Liver (tissue), 9 donors: ENCODE results near the gene SPTLC2. TPM values are rescaled to one million over a fixed set of nuclear protein-coding genes. Genes with fewer than 3 reads are reported as not detected.

ENCODE experiments used
- DNase-seq: peaks from one replicate; pipeline ENCODE4 v3.0.0-alpha.2; 2017; ENCODE audit warnings: low spot score
- H3K27ac ChIP-seq, 2 donors: one replicate each; pipeline ENCODE4 v1.7.0; 2013; ENCODE audit warnings: inconsistent platforms in 2 of 2, low read length in 2 of 2, control low read depth in 1 of 2, low read depth in 1 of 2, mild to moderate bottlenecking in 1 of 2
- H3K27me3 ChIP-seq, 4 donors: one replicate each; pipeline versions ENCODE4 v1.6.1 to v1.7.0; 2013; ENCODE audit warnings: low read length in 3 of 4, inconsistent platforms in 1 of 4, mild to moderate bottlenecking in 1 of 4, moderate library complexity in 1 of 4; ENCODE audit not compliant: control insufficient read depth in 4 of 4, insufficient read depth in 4 of 4
- H3K36me3 ChIP-seq, 4 donors: one replicate each; pipeline versions ENCODE4 v1.6.1 to v1.7.0; 2013; ENCODE audit warnings: low read length in 3 of 4, mild to moderate bottlenecking in 3 of 4, low read depth in 1 of 4, moderate library complexity in 1 of 4; ENCODE audit not compliant: control insufficient read depth in 4 of 4, insufficient read depth in 3 of 4
- H3K4me1 ChIP-seq, 4 donors: one replicate each; pipeline versions ENCODE4 v1.6.1 to v1.7.0; 2013; ENCODE audit warnings: low read length in 3 of 4, mild to moderate bottlenecking in 3 of 4, moderate library complexity in 1 of 4; ENCODE audit not compliant: control insufficient read depth in 4 of 4, insufficient read depth in 4 of 4
- H3K4me3 ChIP-seq, 3 donors: one replicate each; pipeline versions ENCODE4 v1.6.1 to v1.7.0; 2013; ENCODE audit warnings: low read length in 3 of 3, control low read depth in 1 of 3, low read depth in 1 of 3, mild to moderate bottlenecking in 1 of 3
- H3K9ac ChIP-seq, 2 donors: one replicate each; pipeline ENCODE4 v1.7.0; 2013; ENCODE audit warnings: low read length in 2 of 2, mild to moderate bottlenecking in 2 of 2, moderate library complexity in 2 of 2, control low read depth in 1 of 2, low read depth in 1 of 2
- H3K9me3 ChIP-seq, 4 donors: one replicate each; pipeline versions ENCODE4 v1.6.1 to v1.7.0; 2013; ENCODE audit warnings: low read length in 3 of 4; ENCODE audit not compliant: control insufficient read depth in 4 of 4
- CTCF ChIP-seq: fragments of 150-350 bp; IDR thresholded peaks from 2 replicates; pipeline ENCODE4 v1.5.1; 2017; ENCODE audit warnings: improper control_type of control experiment, low read depth, low read length; ENCODE audit not compliant: missing input control
- EGR1 ChIP-seq, 2 donors: IDR thresholded peaks; 2 replicates each; pipeline ENCODE4 v1.6.1; 2016 to 2018; ENCODE audit warnings: antibody characterized with exemption in 2 of 2, low read depth in 2 of 2
- FOXA1 ChIP-seq: IDR thresholded peaks from 2 replicates; pipeline ENCODE4 v1.6.1; 2016; ENCODE audit warnings: antibody characterized with exemption
- FOXA2 ChIP-seq: IDR thresholded peaks from 2 replicates; pipeline ENCODE4 v1.6.1; 2016; ENCODE audit warnings: antibody characterized with exemption
- GABPA ChIP-seq, 2 donors: IDR thresholded peaks in 1 of 2; conservative IDR thresholded peaks in 1 of 2; 2 replicates each; pipeline ENCODE4 v1.6.1; 2016; ENCODE audit warnings: antibody characterized with exemption in 2 of 2, mild to moderate bottlenecking in 1 of 2, moderate library complexity in 1 of 2
- HNF4A ChIP-seq, 2 donors: conservative IDR thresholded peaks; 2 replicates each; pipeline ENCODE4 v1.6.1; 2016; ENCODE audit warnings: antibody characterized with exemption in 2 of 2, mild to moderate bottlenecking in 2 of 2
- HNF4G ChIP-seq: IDR thresholded peaks from 2 replicates; pipeline ENCODE4 v1.6.1; 2016; ENCODE audit warnings: antibody characterized with exemption
- JUND ChIP-seq, 2 donors: IDR thresholded peaks; 2 replicates each; pipeline ENCODE4 v1.6.1; 2016; ENCODE audit warnings: antibody characterized with exemption in 2 of 2
- MAX ChIP-seq: IDR thresholded peaks from 2 replicates; pipeline ENCODE4 v1.6.1; 2016; ENCODE audit warnings: antibody characterized with exemption
- NR2F2 ChIP-seq: IDR thresholded peaks from 2 replicates; pipeline ENCODE4 v1.6.1; 2016; ENCODE audit warnings: antibody characterized with exemption
- RAD21 ChIP-seq, 2 donors: IDR thresholded peaks; 2 replicates each; pipeline ENCODE4 v1.6.1; 2016; ENCODE audit warnings: antibody characterized with exemption in 2 of 2, mild to moderate bottlenecking in 2 of 2
- REST ChIP-seq: IDR thresholded peaks from 2 replicates; pipeline ENCODE4 v1.6.1; 2016; ENCODE audit warnings: antibody characterized with exemption, mild to moderate bottlenecking
- RXRA ChIP-seq, 2 donors: IDR thresholded peaks; 2 replicates each; pipeline ENCODE4 v1.6.1; 2017 to 2018; ENCODE audit warnings: antibody characterized with exemption in 2 of 2, mild to moderate bottlenecking in 1 of 2
- SP1 ChIP-seq: IDR thresholded peaks from 2 replicates; pipeline ENCODE4 v1.6.1; 2018; ENCODE audit warnings: antibody characterized with exemption, mild to moderate bottlenecking
- TAF1 ChIP-seq: conservative IDR thresholded peaks from 2 replicates; pipeline ENCODE4 v1.6.1; 2016; ENCODE audit warnings: antibody characterized with exemption, mild to moderate bottlenecking
- YY1 ChIP-seq: IDR thresholded peaks from 2 replicates; pipeline ENCODE4 v1.6.1; 2016; ENCODE audit warnings: antibody characterized with exemption, mild to moderate bottlenecking
- ZBTB33 ChIP-seq: IDR thresholded peaks from 2 replicates; pipeline ENCODE4 v1.6.1; 2016; ENCODE audit warnings: antibody characterized with exemption
- WGBS: extraction: QIAGEN DNeasy Blood & Tissue Kit; methylation state at CpG from one replicate; pipeline ENCODE4 v1.1.7; 2013; 5-methylcytosine and 5-hydroxymethylcytosine counted together
- polyA plus RNA-seq, 2 donors: library from polyadenylated mRNA; stranded (reverse) in 1 of 2; unstranded in 1 of 2; fragments of 200-250 nt in 1 of 2; fragments of >200 nt in 1 of 2; fragmentation: Nextera tagmentation in 1 of 2; extraction: Ambion mirVana in 1 of 2; gene quantifications; one replicate each; pipeline versions ENCODE4 v1.2.1 to v1.2.3, GENCODE V29; 2013 to 2015
- total RNA-seq, 2 donors: library from RNA; depleted of rRNA; stranded (reverse); fragments of >200 nt; gene quantifications; one replicate each; pipeline ENCODE4 v1.2.3, GENCODE V29; 2014
- TF ChIP-seq, protein P1 (sequence below): IDR thresholded peaks from 2 replicates; pipeline ENCODE4 v1.6.1; 2016; ENCODE audit warnings: antibody characterized with exemption
- donor health status: healthy.
- donor health status: healthy.
- donor health status: healthy.
- donor health status: healthy.
- donor health status: healthy.

The SPTLC2 gene
- total and polyA plus RNA-seq, 4 donors = 3.9 to 19.2 (median 9.9) TPM

- TF ChIP-seq REST = no peak
- no peak for TF ChIP-seq MAX
These were observed 53.8 kb downstream of the SPTLC2 start (continued) for GRCh38 chr14:77562681-77563080.

GRCh38 chr14:77561881-77562280, 54.6 kb downstream of the SPTLC2 start:
- H3K36me3 ChIP-seq = peaks cover 0 to 6% (median 2%) of the 10 kb centered on the region in 4 donors
- DNase-seq = no peak
- 86% methylated on average over 5 of the region's 5 CpGs for WGBS
- no peak overlapping the region for H3K27ac ChIP-seq
- no peaks in the 10 kb centered on the region for H3K9me3 ChIP-seq
- no peak overlapping the region for H3K9ac ChIP-seq
- H3K27me3 ChIP-seq = no peaks in the 10 kb centered on the region
- no peak for TF ChIP-seq SP1
- no peak for TF ChIP-seq YY1
- no peak for TF ChIP-seq RAD21 (IDR thresholded peaks at IDR 0.05)
- no peak for TF ChIP-seq FOXA1
- no peak for TF ChIP-seq ZBTB33
- TF ChIP-seq, protein P1, sequence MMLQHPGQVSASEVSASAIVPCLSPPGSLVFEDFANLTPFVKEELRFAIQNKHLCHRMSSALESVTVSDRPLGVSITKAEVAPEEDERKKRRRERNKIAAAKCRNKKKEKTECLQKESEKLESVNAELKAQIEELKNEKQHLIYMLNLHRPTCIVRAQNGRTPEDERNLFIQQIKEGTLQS = no peak
- no peak for TF ChIP-seq HNF4G
- no peak for TF ChIP-seq CTCF
- TF ChIP-seq JUND (IDR thresholded peaks at IDR 0.05) = no peak
- TF ChIP-seq HNF4A (conservative IDR thresholded peaks at IDR 0.05) = no peak
- TF ChIP-seq EGR1 (IDR thresholded peaks at IDR 0.05; ENCODE audit: low read depth in 2 of 2) = no peak
- no peak for TF ChIP-seq GABPA (IDR thresholded peaks at IDR 0.05 in 1 of 2, conservative IDR thresholded peaks at IDR 0.05 in 1 of 2)
- no peak for TF ChIP-seq NR2F2
- TF ChIP-seq RXRA (IDR thresholded peaks at IDR 0.05) = no peak
- TF ChIP-seq TAF1 = no peak
- TF ChIP-seq REST = no peak
- TF ChIP-seq MAX = no peak
- no peak for TF ChIP-seq FOXA2
- no peak overlapping the region for H3K4me3 ChIP-seq
- no peaks in the 10 kb centered on the region for H3K4me1 ChIP-seq
